Measurements from ENCODE around the gene WTIP. TPM values are rescaled to one million over a fixed set of nuclear protein-coding genes. Genes with fewer than 3 reads are reported as not detected.

Gene WTIP
- under 1 TPM; 0.25 to 0.43 TPM for total RNA-seq

GRCh38 chr19:34480971-34481841 lies at the start of gene WTIP:
Gene WTIP, plus strand, starts transcription at chr19:34481758. Its CDS starts 217 bp downstream, at chr19:34481975.

Other genes starting within 250 kb of the WTIP start
- gene GARRE1, start 227.2 kb upstream of the WTIP start, total RNA-seq, result 10 to 100 TPM; 20.4 to 21.4 TPM
- 100 to 1,000 TPM; 616 to 633 TPM for gene GPI, start 116.6 kb upstream of the WTIP start, total RNA-seq
- gene PDCD2L, start 77.4 kb upstream of the WTIP start, total RNA-seq, result 1 to 10 TPM; 9.3 to 9.5 TPM
- 100 to 1,000 TPM; 109 to 123 TPM for gene UBA2, start 53.4 kb upstream of the WTIP start, total RNA-seq
- gene SCGB2B2, start 195.4 kb downstream of the WTIP start, total RNA-seq, result under 1 TPM; 0.18 to 0.24 TPM
- 10 to 100 TPM; 27.8 to 28.3 TPM for gene ZNF302, start 195.9 kb downstream of the WTIP start, total RNA-seq

All from activated naive CD4-positive, alpha-beta T cell treated with anti-CD3 and anti-CD28 coated beads, Interleukin-2, amount 10 ng/mL, durations not matched to agents 5 hours and 36 hours (primary cell).